BLaER1 (cell line): Measurements from ENCODE around the gene MPZL2.

Experiments
- H3K27ac ChIP-seq: shearing (Covaris generic); formaldehyde crosslinking; 2 replicates; pipeline ENCODE4 v1.8.1; 2022
- H3K27me3 ChIP-seq: shearing (Covaris generic); formaldehyde crosslinking; 2 replicates; pipeline ENCODE4 v1.8.1; 2022
- H3K36me3 ChIP-seq: shearing (Covaris generic); formaldehyde crosslinking; 2 replicates; pipeline ENCODE4 v1.8.1; 2022
- H3K4me1 ChIP-seq: shearing (Covaris generic); formaldehyde crosslinking; 2 replicates; pipeline ENCODE4 v1.8.1; 2022
- H3K4me2 ChIP-seq: shearing (Covaris generic); formaldehyde crosslinking; 2 replicates; pipeline ENCODE4 v1.8.1; 2022
- H3K4me3 ChIP-seq: shearing (Covaris generic); formaldehyde crosslinking; 2 replicates; pipeline ENCODE4 v1.8.1; 2022
- H3K9ac ChIP-seq: shearing (Covaris generic); formaldehyde crosslinking; 2 replicates; pipeline ENCODE4 v1.8.1; 2022
- H3K9me3 ChIP-seq: shearing (Covaris generic); formaldehyde crosslinking; 2 replicates; pipeline ENCODE4 v1.8.1; 2022
- H4K20me1 ChIP-seq: shearing (Covaris generic); formaldehyde crosslinking; 2 replicates; pipeline ENCODE4 v1.8.1; 2022
- Cebpa-rat ChIP-seq: shearing (Covaris generic); IDR thresholded peaks from 2 replicates; pipeline ENCODE4 v1.8.1; 2022

MPZL2 gene

DNA sequence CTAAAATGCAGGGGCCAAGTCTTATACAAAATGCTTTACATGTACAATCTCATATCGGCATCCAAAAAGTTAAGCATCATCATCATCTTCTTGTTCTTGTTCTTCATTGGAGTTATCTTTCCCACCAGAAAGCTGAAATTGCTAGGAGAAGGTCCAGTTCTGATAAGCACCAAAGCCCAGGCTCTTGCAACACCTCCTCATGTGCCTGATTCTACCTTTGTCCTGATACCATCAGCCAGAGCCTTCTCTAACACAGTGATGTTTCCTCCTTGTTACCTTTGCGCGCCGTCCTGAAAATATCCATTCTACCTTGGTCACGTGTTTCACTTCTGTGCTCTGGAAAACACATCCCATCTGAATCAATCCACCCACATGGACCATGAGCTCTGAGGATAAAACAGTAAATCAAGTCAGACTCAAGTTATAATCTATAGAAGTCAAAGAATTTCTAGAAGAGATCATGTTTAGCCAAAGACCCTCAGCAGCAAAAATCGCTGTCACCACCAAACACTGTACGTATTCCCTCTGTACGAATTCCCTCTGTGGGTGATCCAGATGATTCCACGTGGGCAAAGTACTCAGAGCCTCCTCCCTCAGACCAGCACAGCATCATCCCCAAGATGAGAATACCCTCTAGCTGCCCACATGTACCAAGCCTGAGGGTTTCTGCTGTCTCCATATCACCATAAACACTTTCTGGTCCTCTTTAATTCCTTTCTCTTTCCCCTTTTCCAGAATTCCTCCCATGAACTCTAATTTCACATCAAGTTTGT, 58.3 kb downstream of the MPZL2 start:
- Histone ChIP-seq H3K27ac (no peak overlapping the region), H3K4me2 (peak overlapping the region; percentile 8; the same call in 1 of the 2 replicates), H3K4me1 (peaks cover 10% of the 10 kb centered on the region; the same call in 1 of the 2 replicates)

More for the DNA sequence above, 58.3 kb downstream of the MPZL2 start:
- Histone ChIP-seq H3K36me3 (no peaks in the 10 kb centered on the region), H3K27me3 (no peaks in the 10 kb centered on the region), H3K9ac (no peak overlapping the region), H3K9me3 (no peaks in the 10 kb centered on the region), H3K4me3 (no peak overlapping the region), H4K20me1 (no peaks in the 10 kb centered on the region)
- TF ChIP-seq Cebpa-rat: no peak
